ENCODE measurements around the gene CACFD1. TPM values are rescaled to one million over a fixed set of nuclear protein-coding genes. Genes with fewer than 3 reads are reported as not detected.

The CACFD1 gene
- total and polyA plus RNA-seq, 2 donors (not counting 3 experiments of a cell fraction or from before 2014, with no cell fraction given) = 9.7 to 11.5 TPM

DNA sequence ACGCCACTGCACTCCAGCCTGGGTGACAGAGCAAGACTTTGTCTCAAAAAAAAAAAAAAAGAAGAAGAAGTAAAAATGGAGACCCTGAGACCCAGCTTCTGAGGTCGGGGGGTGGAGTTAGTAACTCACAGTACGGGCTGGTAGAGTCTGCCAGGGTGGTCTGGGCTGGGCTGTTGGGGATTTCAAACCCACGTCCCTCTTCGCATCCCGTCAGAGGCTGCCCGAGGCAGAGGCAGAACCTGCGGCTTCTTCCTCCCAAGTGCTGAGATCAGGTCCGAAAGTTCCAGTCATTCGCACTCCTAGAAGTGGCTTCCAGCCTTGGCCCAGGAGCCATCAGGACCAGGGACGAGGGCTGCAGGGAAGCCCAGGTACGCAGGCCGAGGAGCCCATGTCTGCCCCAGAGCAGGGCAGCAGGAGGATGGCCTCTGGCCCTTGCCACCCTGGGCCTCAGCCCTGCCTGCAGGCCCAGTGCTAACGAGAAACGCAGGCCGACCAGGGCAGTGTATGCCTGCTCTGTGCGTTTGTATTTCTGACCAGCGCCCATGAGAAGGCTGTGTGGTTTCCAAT lies 29.0 kb downstream of the CACFD1 start:
- ChIA-PET POLR2A (no interaction called here), CTCF (interaction anchor here (1.0 to 7.3 kb wide), 2 partner anchors 9 to 302 kb away, joined by 3 to 142 read pairs; partner anchors contain the start of gene SLC2A6)
- H3K27ac ChIP-seq (ENCODE audit: insufficient read depth, low read depth, low read length) = no peak overlapping the region
- H2AFZ ChIP-seq (ENCODE audit: low read depth, low read length) = no peak overlapping the region
- no peaks in the 10 kb centered on the region for H3K9me3 ChIP-seq (replicated peaks; ENCODE audit: control insufficient read depth, insufficient read depth, low read length)
- H3K27me3 ChIP-seq (ENCODE audit: control insufficient read depth in 2 of 2, insufficient read depth in 2 of 2, low read length in 2 of 2) = no peaks in the 10 kb centered on the region
- H3K36me3 ChIP-seq (ENCODE audit: control insufficient read depth in 2 of 2, extremely low read depth in 1 of 2, insufficient read depth in 2 of 2, low read length in 2 of 2) = no peaks in the 10 kb centered on the region
- H3K4me1 ChIP-seq (ENCODE audit: control insufficient read depth, extremely low read depth, insufficient read depth, low read length) = no peaks in the 10 kb centered on the region
- H3K4me3 ChIP-seq (replicated peaks in 1 of 3; ENCODE audit: insufficient read depth in 1 of 3, low read depth in 1 of 3, low read length in 3 of 3) = no peak overlapping the region
- intact Hi-C loops (cut with micrococcal nuclease) = no loop called here
- TF ChIP-seq MYC (IDR thresholded peaks at IDR 0.05; ENCODE audit: low read depth, low read length) = no peak
- TF ChIP-seq, protein P1, sequence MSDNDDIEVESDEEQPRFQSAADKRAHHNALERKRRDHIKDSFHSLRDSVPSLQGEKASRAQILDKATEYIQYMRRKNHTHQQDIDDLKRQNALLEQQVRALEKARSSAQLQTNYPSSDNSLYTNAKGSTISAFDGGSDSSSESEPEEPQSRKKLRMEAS (IDR thresholded peaks at IDR 0.05; ENCODE audit: insufficient read depth, insufficient read length) = no peak
- no peak for TF ChIP-seq POLR2AphosphoS5 (IDR thresholded peaks at IDR 0.05; ENCODE audit: insufficient read depth, low read depth, low read length)
- TF ChIP-seq GATA2 (IDR thresholded peaks at IDR 0.05; ENCODE audit: insufficient read depth, insufficient read length, low read depth, low read length) = no peak
- TF ChIP-seq EZH2 (IDR thresholded peaks at IDR 0.05; ENCODE audit: borderline replicate concordance, low read depth, low read length, severe bottlenecking) = no peak
- FAIRE-seq = no peak
- no peak for DNase-seq (ENCODE audit: low read depth, low spot score)
- H3K4me2 ChIP-seq (ENCODE audit: insufficient read depth, low read length) = no peak overlapping the region
- H3K9me1 ChIP-seq (replicated peaks; ENCODE audit: control insufficient read depth, extremely low read depth, insufficient read depth, low read length) = no peaks in the 10 kb centered on the region
- H3K9ac ChIP-seq (replicated peaks; ENCODE audit: extremely low read depth, insufficient read depth, low read length) = no peak overlapping the region
- dilution Hi-C loops (cut with MboI; ENCODE audit: extremely low pct_ligation_motif_present, low sequenced_read_pairs) = no loop called here
- BruUV-seq (replicated peaks) = no TSS peak
- no peaks in the 10 kb centered on the region for H3K79me2 ChIP-seq (ENCODE audit: control insufficient read depth, insufficient read depth, low read length)
- no peaks in the 10 kb centered on the region for H4K20me1 ChIP-seq (replicated peaks; ENCODE audit: control insufficient read depth, extremely low read depth, insufficient read depth, low read length)

All from endothelial cell of umbilical vein (primary cell).